Liver (tissue), 9 donors: ENCODE results near the gene FAXDC2. TPM values are rescaled to one million over a fixed set of nuclear protein-coding genes. Genes with fewer than 3 reads are reported as not detected.

Source experiments
- DNase-seq: peaks from one replicate; pipeline ENCODE4 v3.0.0-alpha.2; 2017; ENCODE audit warnings: low spot score
- H3K27ac ChIP-seq, 2 donors: one replicate each; pipeline ENCODE4 v1.7.0; 2013; ENCODE audit warnings: inconsistent platforms in 2 of 2, low read length in 2 of 2, control low read depth in 1 of 2, low read depth in 1 of 2, mild to moderate bottlenecking in 1 of 2
- H3K27me3 ChIP-seq, 4 donors: one replicate each; pipeline versions ENCODE4 v1.6.1 to v1.7.0; 2013; ENCODE audit warnings: low read length in 3 of 4, inconsistent platforms in 1 of 4, mild to moderate bottlenecking in 1 of 4, moderate library complexity in 1 of 4; ENCODE audit not compliant: control insufficient read depth in 4 of 4, insufficient read depth in 4 of 4
- H3K36me3 ChIP-seq, 4 donors: one replicate each; pipeline versions ENCODE4 v1.6.1 to v1.7.0; 2013; ENCODE audit warnings: low read length in 3 of 4, mild to moderate bottlenecking in 3 of 4, low read depth in 1 of 4, moderate library complexity in 1 of 4; ENCODE audit not compliant: control insufficient read depth in 4 of 4, insufficient read depth in 3 of 4
- H3K4me1 ChIP-seq, 4 donors: one replicate each; pipeline versions ENCODE4 v1.6.1 to v1.7.0; 2013; ENCODE audit warnings: low read length in 3 of 4, mild to moderate bottlenecking in 3 of 4, moderate library complexity in 1 of 4; ENCODE audit not compliant: control insufficient read depth in 4 of 4, insufficient read depth in 4 of 4
- H3K4me3 ChIP-seq, 3 donors: one replicate each; pipeline versions ENCODE4 v1.6.1 to v1.7.0; 2013; ENCODE audit warnings: low read length in 3 of 3, control low read depth in 1 of 3, low read depth in 1 of 3, mild to moderate bottlenecking in 1 of 3
- H3K9ac ChIP-seq, 2 donors: one replicate each; pipeline ENCODE4 v1.7.0; 2013; ENCODE audit warnings: low read length in 2 of 2, mild to moderate bottlenecking in 2 of 2, moderate library complexity in 2 of 2, control low read depth in 1 of 2, low read depth in 1 of 2
- H3K9me3 ChIP-seq, 4 donors: one replicate each; pipeline versions ENCODE4 v1.6.1 to v1.7.0; 2013; ENCODE audit warnings: low read length in 3 of 4; ENCODE audit not compliant: control insufficient read depth in 4 of 4
- ATF3 ChIP-seq: IDR thresholded peaks from 2 replicates; pipeline ENCODE4 v1.6.1; 2016; ENCODE audit warnings: antibody characterized with exemption
- CTCF ChIP-seq: fragments of 150-350 bp; IDR thresholded peaks from 2 replicates; pipeline ENCODE4 v1.5.1; 2017; ENCODE audit warnings: improper control_type of control experiment, low read depth, low read length; ENCODE audit not compliant: missing input control
- EGR1 ChIP-seq, 2 donors: IDR thresholded peaks; 2 replicates each; pipeline ENCODE4 v1.6.1; 2016 to 2018; ENCODE audit warnings: antibody characterized with exemption in 2 of 2, low read depth in 2 of 2
- FOXA2 ChIP-seq: IDR thresholded peaks from 2 replicates; pipeline ENCODE4 v1.6.1; 2016; ENCODE audit warnings: antibody characterized with exemption
- HNF4G ChIP-seq: IDR thresholded peaks from 2 replicates; pipeline ENCODE4 v1.6.1; 2016; ENCODE audit warnings: antibody characterized with exemption
- JUND ChIP-seq, 2 donors: IDR thresholded peaks; 2 replicates each; pipeline ENCODE4 v1.6.1; 2016; ENCODE audit warnings: antibody characterized with exemption in 2 of 2
- MAX ChIP-seq: IDR thresholded peaks from 2 replicates; pipeline ENCODE4 v1.6.1; 2016; ENCODE audit warnings: antibody characterized with exemption
- RAD21 ChIP-seq, 2 donors: IDR thresholded peaks; 2 replicates each; pipeline ENCODE4 v1.6.1; 2016; ENCODE audit warnings: antibody characterized with exemption in 2 of 2, mild to moderate bottlenecking in 2 of 2
- REST ChIP-seq: IDR thresholded peaks from 2 replicates; pipeline ENCODE4 v1.6.1; 2016; ENCODE audit warnings: antibody characterized with exemption, mild to moderate bottlenecking
- RXRA ChIP-seq, 2 donors: IDR thresholded peaks; 2 replicates each; pipeline ENCODE4 v1.6.1; 2017 to 2018; ENCODE audit warnings: antibody characterized with exemption in 2 of 2, mild to moderate bottlenecking in 1 of 2
- SP1 ChIP-seq: IDR thresholded peaks from 2 replicates; pipeline ENCODE4 v1.6.1; 2018; ENCODE audit warnings: antibody characterized with exemption, mild to moderate bottlenecking
- TAF1 ChIP-seq: conservative IDR thresholded peaks from 2 replicates; pipeline ENCODE4 v1.6.1; 2016; ENCODE audit warnings: antibody characterized with exemption, mild to moderate bottlenecking
- YY1 ChIP-seq: IDR thresholded peaks from 2 replicates; pipeline ENCODE4 v1.6.1; 2016; ENCODE audit warnings: antibody characterized with exemption, mild to moderate bottlenecking
- ZBTB33 ChIP-seq: IDR thresholded peaks from 2 replicates; pipeline ENCODE4 v1.6.1; 2016; ENCODE audit warnings: antibody characterized with exemption
- WGBS: extraction: QIAGEN DNeasy Blood & Tissue Kit; methylation state at CpG from one replicate; pipeline ENCODE4 v1.1.7; 2013; 5-methylcytosine and 5-hydroxymethylcytosine counted together
- polyA plus RNA-seq, 2 donors: library from polyadenylated mRNA; stranded (reverse) in 1 of 2; unstranded in 1 of 2; fragments of 200-250 nt in 1 of 2; fragments of >200 nt in 1 of 2; fragmentation: Nextera tagmentation in 1 of 2; extraction: Ambion mirVana in 1 of 2; gene quantifications; one replicate each; pipeline versions ENCODE4 v1.2.1 to v1.2.3, GENCODE V29; 2013 to 2015
- total RNA-seq, 2 donors: library from RNA; depleted of rRNA; stranded (reverse); fragments of >200 nt; gene quantifications; one replicate each; pipeline ENCODE4 v1.2.3, GENCODE V29; 2014
- donor health status: healthy.
- donor health status: healthy.
- donor health status: healthy.
- donor health status: healthy.
- donor health status: healthy.

FAXDC2 gene
- total and polyA plus RNA-seq, 4 donors, result 27.5 to 110 (median 64.5) TPM

GRCh38 chr5:154831451-154831850 lies 19.0 kb downstream of the FAXDC2 start:
- Histone ChIP-seq H3K27ac (no peak overlapping the region), H3K9me3 (no peaks in the 10 kb centered on the region), H3K4me1 (peaks cover 7 to 17% (median 10%) of the 10 kb centered on the region in 4 donors), H3K4me3 (no peak overlapping the region), H3K36me3 (peaks cover 3 to 26% (median 19%) of the 10 kb centered on the region in 4 donors), H3K27me3 (no peaks in the 10 kb centered on the region), H3K9ac (no peak overlapping the region)
- no peak for DNase-seq
- WGBS, result 95% methylated on average over 7 of the region's 7 CpGs
- TF ChIP-seq ATF3 (no peak), CTCF (no peak), HNF4G (no peak), RAD21 (IDR thresholded peaks at IDR 0.05) (no peak), TAF1 (no peak), MAX (no peak), RXRA (IDR thresholded peaks at IDR 0.05) (no peak), FOXA2 (no peak), REST (no peak)

- no peak overlapping the region for H3K9ac ChIP-seq
- TF ChIP-seq RXRA (IDR thresholded peaks at IDR 0.05) (no peak), SP1 (no peak), ZBTB33 (no peak), JUND (IDR thresholded peaks at IDR 0.05) (no peak), EGR1 (IDR thresholded peaks at IDR 0.05; ENCODE audit: low read depth in 2 of 2) (no peak), ATF3 (no peak), RAD21 (IDR thresholded peaks at IDR 0.05) (no peak), YY1 (no peak)
- no peaks in the 10 kb centered on the region for H3K27me3 ChIP-seq
- H3K9me3 ChIP-seq, result no peaks in the 10 kb centered on the region
- 84% methylated on average over 4 of the region's 4 CpGs for WGBS
- H3K27ac ChIP-seq, result no peak overlapping the region
- no peak overlapping the region for H3K4me3 ChIP-seq
- peaks cover 3 to 12% (median 8%) of the 10 kb centered on the region in 4 donors for H3K4me1 ChIP-seq
- DNase-seq, result no peak
- peaks cover 3 to 27% (median 21%) of the 10 kb centered on the region in 4 donors for H3K36me3 ChIP-seq
These were observed 19.8 kb downstream of the FAXDC2 start for GRCh38 chr5:154830596-154830995.
